ENCODE measurements around the gene EGF.

Gene EGF

GRCh38 chr4:109928327-109929045 lies 15.8 kb downstream of the EGF start:
- ATAC-seq: no peak
- TF ChIP-seq ARNTL (CRISPR knock-in tag; IDR thresholded peaks at IDR 0.05; ENCODE audit: borderline replicate concordance, low read depth) (no peak), ESRRG (CRISPR knock-in tag; IDR thresholded peaks at IDR 0.05) (no peak), PPARA (CRISPR knock-in tag; IDR thresholded peaks at IDR 0.05; ENCODE audit: borderline replicate concordance) (no peak), ISL1 (CRISPR knock-in tag; IDR thresholded peaks at IDR 0.05) (no peak), OSR1 (CRISPR knock-in tag; IDR thresholded peaks at IDR 0.05) (no peak), CREB5 (CRISPR knock-in tag; IDR thresholded peaks at IDR 0.05; ENCODE audit: low read depth) (no peak), TSHZ2 (CRISPR knock-in tag; IDR thresholded peaks at IDR 0.05) (no peak), ZNF70 (CRISPR knock-in tag; IDR thresholded peaks at IDR 0.05) (no peak), CSRNP3 (CRISPR knock-in tag; IDR thresholded peaks at IDR 0.05) (no peak), BACH2 (CRISPR knock-in tag; IDR thresholded peaks at IDR 0.05; ENCODE audit: borderline replicate concordance) (no peak), ZNF565 (CRISPR knock-in tag; conservative IDR thresholded peaks at IDR 0.05; ENCODE audit: low read depth) (no peak)
- TF ChIP-seq, protein P1, sequence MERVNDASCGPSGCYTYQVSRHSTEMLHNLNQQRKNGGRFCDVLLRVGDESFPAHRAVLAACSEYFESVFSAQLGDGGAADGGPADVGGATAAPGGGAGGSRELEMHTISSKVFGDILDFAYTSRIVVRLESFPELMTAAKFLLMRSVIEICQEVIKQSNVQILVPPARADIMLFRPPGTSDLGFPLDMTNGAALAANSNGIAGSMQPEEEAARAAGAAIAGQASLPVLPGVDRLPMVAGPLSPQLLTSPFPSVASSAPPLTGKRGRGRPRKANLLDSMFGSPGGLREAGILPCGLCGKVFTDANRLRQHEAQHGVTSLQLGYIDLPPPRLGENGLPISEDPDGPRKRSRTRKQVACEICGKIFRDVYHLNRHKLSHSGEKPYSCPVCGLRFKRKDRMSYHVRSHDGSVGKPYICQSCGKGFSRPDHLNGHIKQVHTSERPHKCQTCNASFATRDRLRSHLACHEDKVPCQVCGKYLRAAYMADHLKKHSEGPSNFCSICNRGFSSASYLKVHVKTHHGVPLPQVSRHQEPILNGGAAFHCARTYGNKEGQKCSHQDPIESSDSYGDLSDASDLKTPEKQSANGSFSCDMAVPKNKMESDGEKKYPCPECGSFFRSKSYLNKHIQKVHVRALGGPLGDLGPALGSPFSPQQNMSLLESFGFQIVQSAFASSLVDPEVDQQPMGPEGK (CRISPR knock-in tag; IDR thresholded peaks at IDR 0.05; ENCODE audit: borderline replicate concordance): no peak

GRCh38 chr4:109930464-109930863 lies 17.8 kb downstream of the EGF start:
- ATAC-seq: no peak
- TF ChIP-seq PPARA (CRISPR knock-in tag; IDR thresholded peaks at IDR 0.05; ENCODE audit: borderline replicate concordance) (no peak), ZNF70 (CRISPR knock-in tag; IDR thresholded peaks at IDR 0.05) (no peak), BACH2 (CRISPR knock-in tag; IDR thresholded peaks at IDR 0.05; ENCODE audit: borderline replicate concordance) (no peak), TCF4 (CRISPR knock-in tag; IDR thresholded peaks at IDR 0.05; ENCODE audit: borderline replicate concordance) (no peak), ZNF8 (CRISPR knock-in tag; IDR thresholded peaks at IDR 0.05) (no peak), TOX (CRISPR knock-in tag; IDR thresholded peaks at IDR 0.05; ENCODE audit: borderline replicate concordance) (no peak), CSRNP3 (CRISPR knock-in tag; IDR thresholded peaks at IDR 0.05) (no peak), SNAI2 (CRISPR knock-in tag; IDR thresholded peaks at IDR 0.05) (no peak), ARNTL (CRISPR knock-in tag; IDR thresholded peaks at IDR 0.05; ENCODE audit: borderline replicate concordance, low read depth) (no peak), ZFP30 (CRISPR knock-in tag; IDR thresholded peaks at IDR 0.05) (no peak), TSHZ2 (CRISPR knock-in tag; IDR thresholded peaks at IDR 0.05) (no peak), CSDC2 (CRISPR knock-in tag; IDR thresholded peaks at IDR 0.05) (no peak), GLIS3 (CRISPR knock-in tag; IDR thresholded peaks at IDR 0.05) (no peak), POU6F1 (CRISPR knock-in tag; IDR thresholded peaks at IDR 0.05; ENCODE audit: borderline replicate concordance, low read depth) (no peak), RARB (CRISPR knock-in tag; IDR thresholded peaks at IDR 0.05) (no peak)

Data from SK-N-SH treated with all-trans-retinoic acid at 6 μM for 48 hours (cell line).